SK-N-SH (cell line): ENCODE data around the gene MTTP.

ENCODE experiments used
- EP300 ChIP-seq, 2 experiments: IDR thresholded peaks; 2 replicates each; pipeline versions ENCODE4 v1.4.0 to v1.6.1; 2012; ENCODE audit warnings: borderline replicate concordance in 1 of 2, low read depth in 1 of 2, low read length in 1 of 2
- MEF2A ChIP-seq: IDR thresholded peaks from 2 replicates; pipeline ENCODE4 v1.4.0; 2012; ENCODE audit warnings: low read depth, borderline replicate concordance
- NFIC ChIP-seq: IDR thresholded peaks from 2 replicates; pipeline ENCODE4 v1.4.0; 2012; ENCODE audit warnings: borderline replicate concordance
- NRF1 ChIP-seq: IDR thresholded peaks from 2 replicates; pipeline ENCODE4 v1.6.1; 2012; ENCODE audit warnings: low read depth, mild to moderate bottlenecking, low read length
- POLR2AphosphoS5 ChIP-seq: IDR thresholded peaks from 2 replicates; pipeline ENCODE4 v1.6.1; 2012; ENCODE audit warnings: low read depth, low read length
- RCOR1 ChIP-seq: fragments of 150-350 bp; IDR thresholded peaks from 2 replicates; pipeline ENCODE4 v1.6.1; 2017; ENCODE audit warnings: antibody characterized with exemption, low read length
- RXRA ChIP-seq: IDR thresholded peaks from 2 replicates; pipeline ENCODE4 v1.4.0; 2012; ENCODE audit warnings: low read depth, mild to moderate bottlenecking, borderline replicate concordance
- TAF1 ChIP-seq: IDR thresholded peaks from 2 replicates; pipeline ENCODE4 v1.6.1; 2012; ENCODE audit warnings: low read depth, mild to moderate bottlenecking, low read length, moderate library complexity, borderline replicate concordance
- TEAD4 ChIP-seq: IDR thresholded peaks from 2 replicates; pipeline ENCODE4 v1.4.0; 2012; ENCODE audit warnings: mild to moderate bottlenecking, borderline replicate concordance; ENCODE audit not compliant: insufficient read depth
- YY1 ChIP-seq: IDR thresholded peaks from 2 replicates; pipeline ENCODE4 v1.4.0; 2012; ENCODE audit warnings: low read depth, mild to moderate bottlenecking
- TF ChIP-seq, protein P1 (sequence below): fragments of 200-600 bp; sonication (generic); IDR thresholded peaks from 2 replicates; pipeline ENCODE4 v1.6.1; 2017; ENCODE audit warnings: antibody characterized with exemption, mild to moderate bottlenecking, moderate library complexity
- TF ChIP-seq, protein P2 (sequence below): IDR thresholded peaks from 2 replicates; pipeline ENCODE4 v1.4.0; 2012; ENCODE audit warnings: low read depth

DNA sequence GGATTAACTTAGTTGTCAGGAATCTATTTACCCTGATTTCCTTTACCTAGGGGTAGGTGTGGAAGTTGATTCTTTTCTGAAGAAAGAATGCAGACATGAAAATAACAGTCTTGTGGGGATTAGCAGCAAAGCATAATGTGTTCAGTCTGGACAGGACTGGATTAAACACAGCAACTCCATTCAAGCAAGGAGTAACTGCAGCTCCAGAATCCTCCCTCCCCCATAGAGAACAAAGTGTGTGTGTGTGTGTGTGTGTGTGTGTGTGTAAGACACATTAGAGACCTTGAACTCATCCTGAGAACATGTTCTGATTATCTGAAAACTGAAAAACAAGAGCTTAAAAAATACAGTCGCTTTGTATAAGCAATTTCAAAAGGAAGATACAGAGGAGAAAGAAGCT, 73.7 kb downstream of the MTTP start:
- TF ChIP-seq, protein P1, sequence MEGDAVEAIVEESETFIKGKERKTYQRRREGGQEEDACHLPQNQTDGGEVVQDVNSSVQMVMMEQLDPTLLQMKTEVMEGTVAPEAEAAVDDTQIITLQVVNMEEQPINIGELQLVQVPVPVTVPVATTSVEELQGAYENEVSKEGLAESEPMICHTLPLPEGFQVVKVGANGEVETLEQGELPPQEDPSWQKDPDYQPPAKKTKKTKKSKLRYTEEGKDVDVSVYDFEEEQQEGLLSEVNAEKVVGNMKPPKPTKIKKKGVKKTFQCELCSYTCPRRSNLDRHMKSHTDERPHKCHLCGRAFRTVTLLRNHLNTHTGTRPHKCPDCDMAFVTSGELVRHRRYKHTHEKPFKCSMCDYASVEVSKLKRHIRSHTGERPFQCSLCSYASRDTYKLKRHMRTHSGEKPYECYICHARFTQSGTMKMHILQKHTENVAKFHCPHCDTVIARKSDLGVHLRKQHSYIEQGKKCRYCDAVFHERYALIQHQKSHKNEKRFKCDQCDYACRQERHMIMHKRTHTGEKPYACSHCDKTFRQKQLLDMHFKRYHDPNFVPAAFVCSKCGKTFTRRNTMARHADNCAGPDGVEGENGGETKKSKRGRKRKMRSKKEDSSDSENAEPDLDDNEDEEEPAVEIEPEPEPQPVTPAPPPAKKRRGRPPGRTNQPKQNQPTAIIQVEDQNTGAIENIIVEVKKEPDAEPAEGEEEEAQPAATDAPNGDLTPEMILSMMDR, result no peak
- TF ChIP-seq TAF1, result no peak
- TF ChIP-seq, protein P2, sequence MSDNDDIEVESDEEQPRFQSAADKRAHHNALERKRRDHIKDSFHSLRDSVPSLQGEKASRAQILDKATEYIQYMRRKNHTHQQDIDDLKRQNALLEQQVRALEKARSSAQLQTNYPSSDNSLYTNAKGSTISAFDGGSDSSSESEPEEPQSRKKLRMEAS, result no peak
- no peak for TF ChIP-seq POLR2AphosphoS5
- no peak for TF ChIP-seq YY1
- TF ChIP-seq MEF2A, result no peak
- TF ChIP-seq TEAD4, result no peak
- no peak for TF ChIP-seq EP300 (IDR thresholded peaks at IDR 0.05; ENCODE audit: borderline replicate concordance in 1 of 2, low read depth in 1 of 2, low read length in 1 of 2)
- TF ChIP-seq NFIC, result no peak
- no peak for TF ChIP-seq RXRA
- TF ChIP-seq NRF1, result no peak
- no peak for TF ChIP-seq RCOR1
